Measurements from ENCODE around the gene SRD5A3.

Gene SRD5A3

GRCh38 chr4:55312489-55313101 is 33.4 kb upstream of the SRD5A3 start:
- ChIA-PET CTCF (interaction anchor here (0.6 to 4.7 kb wide), 16 partner anchors 9 to 653 kb away, joined by 3 to 33 read pairs (median 4); partner anchors contain the start of gene SRD5A3), POLR2A (no interaction called here)
- DNase-seq (ENCODE audit: extremely low spot score), result no peak
- TF ChIP-seq, protein P1, sequence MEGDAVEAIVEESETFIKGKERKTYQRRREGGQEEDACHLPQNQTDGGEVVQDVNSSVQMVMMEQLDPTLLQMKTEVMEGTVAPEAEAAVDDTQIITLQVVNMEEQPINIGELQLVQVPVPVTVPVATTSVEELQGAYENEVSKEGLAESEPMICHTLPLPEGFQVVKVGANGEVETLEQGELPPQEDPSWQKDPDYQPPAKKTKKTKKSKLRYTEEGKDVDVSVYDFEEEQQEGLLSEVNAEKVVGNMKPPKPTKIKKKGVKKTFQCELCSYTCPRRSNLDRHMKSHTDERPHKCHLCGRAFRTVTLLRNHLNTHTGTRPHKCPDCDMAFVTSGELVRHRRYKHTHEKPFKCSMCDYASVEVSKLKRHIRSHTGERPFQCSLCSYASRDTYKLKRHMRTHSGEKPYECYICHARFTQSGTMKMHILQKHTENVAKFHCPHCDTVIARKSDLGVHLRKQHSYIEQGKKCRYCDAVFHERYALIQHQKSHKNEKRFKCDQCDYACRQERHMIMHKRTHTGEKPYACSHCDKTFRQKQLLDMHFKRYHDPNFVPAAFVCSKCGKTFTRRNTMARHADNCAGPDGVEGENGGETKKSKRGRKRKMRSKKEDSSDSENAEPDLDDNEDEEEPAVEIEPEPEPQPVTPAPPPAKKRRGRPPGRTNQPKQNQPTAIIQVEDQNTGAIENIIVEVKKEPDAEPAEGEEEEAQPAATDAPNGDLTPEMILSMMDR (IDR thresholded peaks at IDR 0.05; ENCODE audit: control extremely low read depth, extremely low read depth, low read depth, missing control alignments), result peak; percentile 52

DNA sequence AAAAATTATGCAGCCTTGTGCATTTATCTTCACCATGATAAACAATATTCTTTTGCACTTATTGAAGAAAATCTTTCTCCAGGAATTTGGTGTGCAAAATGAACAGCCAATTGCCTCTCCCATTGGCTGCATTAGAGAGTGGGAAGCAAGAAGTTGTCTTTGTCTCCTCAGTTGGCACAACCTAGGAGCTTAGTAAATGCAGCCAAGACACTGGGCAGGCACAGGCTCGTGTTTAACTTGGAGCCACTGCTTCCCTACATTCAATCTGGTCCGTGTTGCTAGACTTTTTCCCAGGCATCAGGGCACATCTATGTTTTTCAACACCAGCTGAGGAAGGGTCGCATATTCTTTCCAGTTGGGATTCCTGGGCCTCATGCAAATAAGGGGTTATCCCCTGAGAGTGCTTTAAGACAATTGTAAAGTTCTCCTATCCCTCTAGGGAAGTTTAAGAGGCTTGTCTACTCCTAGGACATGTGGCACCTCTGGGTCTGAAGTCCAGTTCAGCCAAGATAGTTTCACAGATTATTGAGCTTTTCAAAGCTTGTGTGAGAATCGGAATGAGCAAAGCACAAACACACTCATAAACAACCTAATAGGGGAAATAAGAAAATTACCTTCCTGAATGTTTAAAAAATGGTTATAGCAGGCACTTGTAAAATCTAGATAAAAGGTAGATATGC is 31.8 kb upstream of the SRD5A3 start:
- TF ChIP-seq, protein P1 (IDR thresholded peaks at IDR 0.05; ENCODE audit: control extremely low read depth, extremely low read depth, low read depth, missing control alignments), result no peak
- POLR2A ChIA-PET, result no interaction called here

DNA sequence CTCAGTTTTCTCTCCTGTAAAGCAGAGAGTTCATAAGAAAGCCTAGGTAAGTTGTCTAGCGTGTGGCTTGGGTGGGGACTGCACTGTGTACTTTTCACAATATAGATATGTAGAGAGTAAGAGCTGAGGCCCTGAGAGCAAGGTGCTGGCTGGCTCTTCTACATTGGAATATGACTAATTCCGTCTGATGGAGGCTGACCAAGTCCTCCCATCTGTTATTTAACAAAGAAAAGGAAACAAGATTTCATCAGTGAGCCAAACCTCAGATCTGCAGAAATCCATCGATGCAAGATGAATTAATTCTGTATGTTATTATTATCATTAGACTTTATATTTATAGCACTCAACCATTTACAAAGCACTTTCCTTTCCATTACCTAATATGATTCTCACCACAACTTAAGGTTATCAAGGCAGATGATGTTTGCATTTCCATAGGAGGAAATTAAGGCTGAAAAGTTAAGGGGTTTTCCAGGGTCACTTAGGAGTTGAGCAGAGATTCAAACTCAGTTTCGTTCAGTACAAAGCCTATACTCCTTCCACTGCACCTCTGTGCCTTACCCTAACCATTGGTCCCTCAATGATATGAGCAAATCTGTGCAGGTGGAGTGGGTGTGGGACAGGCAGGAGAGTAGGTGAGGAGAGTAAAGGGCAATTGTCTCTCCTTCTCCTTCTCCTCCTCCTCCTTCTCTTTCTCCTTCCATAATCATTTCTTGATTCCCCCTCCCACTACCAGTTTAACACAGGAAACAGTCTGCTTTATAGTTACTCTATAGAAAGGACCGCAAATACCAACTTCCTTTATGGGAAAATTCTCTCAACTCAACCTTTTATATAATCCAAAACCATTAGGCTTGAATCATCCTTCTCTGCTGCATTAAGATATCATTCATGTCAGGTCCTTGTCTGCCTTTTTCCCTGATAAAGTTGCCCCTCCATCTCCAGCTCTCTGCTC is 27.6 kb upstream of the SRD5A3 start:
- POLR2A ChIA-PET, result no interaction called here
- CTCF ChIA-PET, result interaction anchor here (1.0 to 1.5 kb wide), 2 partner anchors 9 to 134 kb away, joined by 4 read pairs; no protein-coding TSS in a partner anchor
- TF ChIP-seq, protein P1 (IDR thresholded peaks at IDR 0.05; ENCODE audit: control extremely low read depth, extremely low read depth, low read depth, missing control alignments), result no peak
- no peak for DNase-seq (ENCODE audit: extremely low spot score)

More for the DNA sequence above, 31.8 kb upstream of the SRD5A3 start:
- CTCF ChIA-PET, result interaction anchor here (0.8 kb wide), 1 partner anchor 12 kb away, joined by 3 read pairs; no protein-coding TSS in a partner anchor
- no peak for DNase-seq (ENCODE audit: extremely low spot score)

GRCh38 chr4:55321707-55322264 is 24.3 kb upstream of the SRD5A3 start:
- DNase-seq (ENCODE audit: extremely low spot score), result peak; percentile 25
- CTCF ChIA-PET, result interaction anchor here (0.7 to 4.0 kb wide), 10 partner anchors 8 to 352 kb away, joined by 3 to 33 read pairs (median 6); partner anchors contain the start of gene SRD5A3
- TF ChIP-seq, protein P1 (IDR thresholded peaks at IDR 0.05; ENCODE audit: control extremely low read depth, extremely low read depth, low read depth, missing control alignments), result peak; percentile 45
- POLR2A ChIA-PET, result no interaction called here

GRCh38 chr4:55323375-55323774 is 22.7 kb upstream of the SRD5A3 start:
- no peak for DNase-seq (ENCODE audit: extremely low spot score)
- CTCF ChIA-PET, result interaction anchor here (1.4 to 4.0 kb wide), 4 partner anchors 13 to 351 kb away, joined by 3 to 33 read pairs (median 16); partner anchors contain the start of gene SRD5A3
- POLR2A ChIA-PET, result no interaction called here
- TF ChIP-seq, protein P1 (IDR thresholded peaks at IDR 0.05; ENCODE audit: control extremely low read depth, extremely low read depth, low read depth, missing control alignments), result no peak
